RWPE1 (cell line): ENCODE results near the gene OGN.
A peak's percentile ranks its signal among the peaks of the same experiment; 100 is the strongest.

Source experiments
- CTCF ChIA-PET: fragments of 350-600 bp; sonication (Branson Sonifier 250); formaldehyde crosslinking; extraction: SDS; loops from one replicate; lab custom pipeline; 2021; lab: Yijun Ruan, JAX
- POLR2A ChIA-PET: fragments of 400-600 bp; formaldehyde crosslinking; extraction: SDS; loops from one replicate; lab custom pipeline; 2020; ENCODE audit warnings: antibody characterized with exemption; ENCODE audit not compliant: low non-redundant PET; lab: Yijun Ruan, JAX
- DNase-seq: peaks from one replicate; pipeline ENCODE4 v3.0.0; 2012; ENCODE audit warnings: low spot score
- H3K27ac ChIP-seq: fragments of 450-650 bp; 2 replicates; pipeline ENCODE4 v1.5.1; 2017
- CTCF ChIP-seq: fragments of 450-650 bp; conservative IDR thresholded peaks from 2 replicates; pipeline ENCODE4 v1.5.1; 2017; ENCODE audit warnings: low read depth, mild to moderate bottlenecking

The OGN gene

DNA sequence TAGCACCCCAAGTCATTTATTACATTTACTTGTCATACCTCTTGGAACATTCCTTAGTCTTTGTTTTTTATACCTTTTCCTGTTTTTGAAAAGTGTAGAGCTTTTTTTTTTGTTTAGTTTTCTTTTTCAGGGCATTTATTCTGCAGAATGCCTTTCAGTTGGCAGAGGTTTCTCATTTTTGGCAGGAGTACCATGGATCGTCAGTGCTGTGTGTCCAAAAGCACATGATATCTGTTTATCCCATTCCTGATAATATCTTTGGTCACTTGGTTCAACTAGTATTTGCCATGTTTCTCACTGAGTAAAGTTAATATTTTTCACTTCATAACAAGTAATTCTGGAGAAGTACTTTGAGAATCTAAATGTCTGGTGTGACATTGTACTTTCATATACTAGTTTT lies 10.7 kb downstream of the OGN start:
- DNase-seq = no peak
- no peak for TF ChIP-seq CTCF
- ChIA-PET POLR2A (no interaction called here), CTCF (interaction anchor here (0.8 kb wide), 1 partner anchor 1008 kb away, joined by 7 read pairs; no protein-coding TSS in a partner anchor)
- no peak overlapping the region for H3K27ac ChIP-seq

GRCh38 chr9:92392690-92393089 lies 11.7 kb downstream of the OGN start:
- H3K27ac ChIP-seq = no peak overlapping the region
- POLR2A ChIA-PET = no interaction called here
- DNase-seq = no peak
- CTCF ChIA-PET = no interaction called here
- TF ChIP-seq CTCF = no peak

GRCh38 chr9:92385953-92386352 lies 18.4 kb downstream of the OGN start:
- CTCF ChIA-PET = interaction anchor here (0.8 kb wide), 1 partner anchor 15 kb away, joined by 3 read pairs; no protein-coding TSS in a partner anchor
- POLR2A ChIA-PET = no interaction called here
- H3K27ac ChIP-seq = no peak overlapping the region
- DNase-seq = peak; percentile 89
- no peak for TF ChIP-seq CTCF

GRCh38 chr9:92385477-92385876 lies 18.9 kb downstream of the OGN start:
- peak; percentile 32 for DNase-seq

DNA sequence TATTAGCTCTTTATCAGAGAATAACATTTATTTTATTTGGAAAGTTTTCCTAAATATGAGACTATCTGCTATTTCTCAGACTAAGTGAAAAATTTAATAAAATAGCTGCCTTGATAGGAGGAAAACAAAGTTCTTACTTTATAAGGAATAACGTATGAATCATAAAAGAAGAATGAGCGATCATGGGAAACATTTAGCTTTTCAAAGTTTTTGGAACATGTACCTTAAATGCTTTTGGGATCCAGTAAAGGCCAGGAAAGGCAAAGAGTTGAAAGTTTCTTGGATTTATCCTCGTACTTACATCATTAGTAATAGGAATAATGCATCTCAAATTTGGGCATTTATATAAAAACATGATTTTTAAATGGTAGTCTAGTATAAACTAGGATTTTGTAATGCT lies 19.4 kb downstream of the OGN start:
- no peak for TF ChIP-seq CTCF
- DNase-seq = no peak
- no peak overlapping the region for H3K27ac ChIP-seq
- ChIA-PET CTCF (no interaction called here), POLR2A (interaction anchor here (0.7 kb wide), 1 partner anchor 91 kb away, joined by 3 read pairs; no protein-coding TSS in a partner anchor)

More at GRCh38 chr9:92385477-92385876, 18.9 kb downstream of the OGN start:
- CTCF ChIA-PET = interaction anchor here (0.8 kb wide), 1 partner anchor 15 kb away, joined by 3 read pairs; no protein-coding TSS in a partner anchor
- no peak for TF ChIP-seq CTCF
- POLR2A ChIA-PET = no interaction called here
- H3K27ac ChIP-seq = no peak overlapping the region

DNA sequence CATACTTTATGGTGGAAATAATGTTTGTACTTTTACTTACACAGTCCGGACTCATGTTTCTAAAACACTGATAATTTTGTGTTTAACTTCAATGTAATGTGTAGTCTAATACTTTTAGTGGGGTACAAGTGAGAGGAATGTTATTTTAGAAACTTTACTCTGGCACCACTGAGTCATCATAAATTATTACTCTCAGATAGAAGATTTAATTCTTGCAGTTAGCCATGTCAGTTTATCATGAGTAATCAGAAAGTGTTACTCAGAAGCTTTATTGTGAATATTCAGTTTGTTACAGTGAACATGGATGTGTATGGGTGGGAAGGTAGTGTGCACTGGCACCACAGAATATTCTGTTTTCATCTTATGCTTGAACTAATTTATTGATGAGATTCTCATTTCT lies 20.0 kb downstream of the OGN start:
- DNase-seq = peak; percentile 46
- no peak overlapping the region for H3K27ac ChIP-seq
- CTCF ChIA-PET = no interaction called here
- POLR2A ChIA-PET = interaction anchor here (0.7 kb wide), 1 partner anchor 92 kb away, joined by 3 read pairs; no protein-coding TSS in a partner anchor
- TF ChIP-seq CTCF = no peak

GRCh38 chr9:92381775-92382174 lies 22.6 kb downstream of the OGN start:
- POLR2A ChIA-PET = no interaction called here
- H3K27ac ChIP-seq = no peak overlapping the region
- DNase-seq = no peak
- CTCF ChIA-PET = no interaction called here
- no peak for TF ChIP-seq CTCF
